Measurements from ENCODE around the gene DTNBP1.

The DTNBP1 gene

GRCh38 chr6:15586503-15586902 lies 76.3 kb downstream of the DTNBP1 start:
- DNase-seq = no peak

DNA sequence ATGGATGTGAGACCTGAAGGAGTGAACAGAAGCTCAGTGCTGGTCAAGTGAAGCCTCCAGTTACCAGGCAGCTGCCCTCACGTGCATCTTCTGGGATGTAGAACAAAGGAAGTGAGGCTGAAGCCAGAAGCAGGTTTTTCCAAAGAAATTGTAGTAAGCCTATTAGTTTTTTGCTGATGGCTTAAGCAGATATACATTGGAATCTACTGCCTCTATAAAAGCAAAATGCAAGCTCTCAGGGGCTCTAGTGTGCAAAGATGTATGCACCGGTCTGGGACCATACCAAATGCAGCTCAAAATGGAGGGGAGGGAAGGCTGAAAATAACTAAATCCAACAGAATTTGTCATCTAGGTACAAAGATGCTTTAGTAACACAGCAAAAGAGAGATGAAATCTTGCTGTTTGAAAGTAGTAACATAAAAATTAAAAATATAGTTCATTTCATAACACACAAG lies 77.0 kb downstream of the DTNBP1 start:
- DNase-seq = no peak

- DNase-seq = no peak
Observed at GRCh38 chr6:15582499-15582898, 80.3 kb downstream of the DTNBP1 start.

DNA sequence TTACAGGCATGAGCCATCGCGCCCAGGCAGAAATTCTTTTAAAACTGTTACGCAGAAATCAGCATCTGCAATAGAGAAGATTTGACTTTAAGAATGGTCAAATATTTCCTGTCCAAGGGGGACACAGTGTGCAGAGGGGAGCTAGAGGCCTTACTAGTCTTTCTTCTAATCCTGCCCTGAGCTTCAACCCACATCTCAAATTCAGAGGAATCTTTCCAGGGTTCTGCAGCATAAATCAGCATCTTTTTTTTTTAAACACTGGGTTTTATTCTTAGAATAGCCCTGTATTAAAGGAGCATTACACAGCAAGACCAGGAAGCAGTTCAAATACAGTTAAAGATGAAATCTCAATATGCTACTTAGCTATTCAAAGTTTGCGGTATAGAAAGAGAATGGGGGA lies 81.1 kb downstream of the DTNBP1 start:
- no peak for DNase-seq

- DNase-seq = no peak
Observed at GRCh38 chr6:15580326-15580725, 82.5 kb downstream of the DTNBP1 start.

- DNase-seq = no peak
Observed at GRCh38 chr6:15578716-15579391, 84.0 kb downstream of the DTNBP1 start.

DNA sequence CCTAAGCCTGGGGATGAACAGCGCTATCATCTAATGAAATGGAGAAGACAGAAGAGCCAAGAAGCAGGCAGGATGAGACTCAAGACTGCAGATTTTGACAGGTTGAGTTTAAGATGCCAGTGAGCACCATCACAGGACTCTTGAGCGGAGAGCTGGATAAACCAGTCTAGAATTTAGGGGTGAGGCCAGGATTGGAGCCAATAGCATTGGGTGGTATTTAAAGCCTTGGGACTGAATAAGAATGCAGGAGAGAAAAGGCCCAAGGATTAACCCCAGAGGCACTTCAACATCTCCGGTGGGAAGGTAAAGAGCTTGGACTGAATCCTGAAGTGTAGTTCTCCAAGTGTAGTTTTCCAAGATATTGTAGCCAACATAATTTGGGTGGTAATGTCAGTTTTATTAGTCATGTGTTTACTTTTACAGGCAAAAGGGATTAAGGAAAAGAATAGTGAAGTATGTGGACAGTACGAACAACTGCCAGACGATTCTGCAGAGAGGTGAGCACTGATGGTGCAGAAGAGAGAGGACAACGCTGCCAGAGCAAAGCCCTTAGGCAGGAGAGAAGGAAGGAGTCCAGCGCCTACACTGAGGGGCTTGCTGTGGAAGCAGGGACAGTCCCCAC lies 85.2 kb downstream of the DTNBP1 start:
- DNase-seq = no peak

DNA sequence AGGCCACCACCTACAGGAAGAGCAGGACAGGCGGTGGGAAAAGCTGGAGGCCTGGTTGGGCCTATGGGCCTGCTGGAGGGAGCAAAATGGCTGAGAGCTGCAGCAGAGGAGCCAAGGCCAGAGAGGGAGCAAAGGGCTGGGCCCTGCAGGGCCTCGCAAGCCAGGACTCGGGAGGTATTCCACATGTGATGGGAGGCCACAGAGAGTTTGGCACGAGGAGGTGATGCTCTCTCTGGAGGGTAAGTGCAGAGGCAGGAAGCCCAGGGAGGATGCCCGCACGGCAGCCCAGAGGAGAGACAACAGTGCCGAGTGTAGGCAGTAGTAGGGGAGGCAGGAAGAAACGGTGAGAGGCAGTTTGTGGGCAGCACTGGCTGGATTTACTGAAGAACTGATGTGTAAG lies 85.7 kb downstream of the DTNBP1 start:
- no peak for DNase-seq

GRCh38 chr6:15575357-15576033 lies 87.3 kb downstream of the DTNBP1 start:
- DNase-seq = no peak

GRCh38 chr6:15574486-15574885 lies 88.3 kb downstream of the DTNBP1 start:
- no peak for DNase-seq

DNA sequence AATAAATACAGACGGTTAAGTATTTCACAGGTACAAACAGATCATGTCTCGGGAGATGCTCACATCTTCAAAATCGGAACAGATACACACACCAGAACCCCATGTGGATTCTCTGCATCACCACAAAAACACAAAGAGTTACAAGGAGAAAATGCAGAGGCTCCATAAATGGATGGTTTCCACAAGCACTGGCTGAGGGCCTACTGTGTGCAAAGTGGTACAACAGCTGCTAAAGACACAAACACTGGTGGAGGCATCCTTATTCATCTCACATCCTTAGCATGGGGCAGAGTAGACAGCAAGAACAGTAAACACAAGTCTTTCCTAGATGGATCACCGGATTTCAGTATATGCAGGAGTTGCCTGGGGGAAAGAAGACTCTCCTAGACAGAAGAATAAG lies 88.8 kb downstream of the DTNBP1 start:
- no peak for DNase-seq

DNA sequence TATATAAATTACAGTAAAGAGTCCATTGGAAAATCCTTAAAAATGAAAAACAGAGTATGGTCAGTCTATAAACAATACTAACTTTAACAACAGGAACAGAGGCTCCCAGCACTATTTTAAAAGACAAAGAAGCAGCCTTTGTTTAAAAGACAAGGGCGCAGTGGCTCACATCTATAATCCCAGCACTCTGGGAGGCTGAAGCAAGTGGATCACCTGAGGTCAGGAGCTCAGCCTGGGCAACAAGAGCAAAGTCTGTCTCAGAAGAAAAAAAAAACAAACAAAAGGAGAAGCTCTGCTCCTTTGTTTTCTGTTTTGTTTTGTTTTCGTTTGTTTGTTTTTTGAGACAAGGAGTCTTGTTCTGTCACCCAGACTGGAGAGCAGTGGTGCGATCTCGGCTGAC lies 89.4 kb downstream of the DTNBP1 start:
- no peak for DNase-seq

- no peak for DNase-seq
Observed at GRCh38 chr6:15572296-15573016, 90.4 kb downstream of the DTNBP1 start.

GRCh38 chr6:15570171-15570570 lies 92.7 kb downstream of the DTNBP1 start:
- no peak for DNase-seq

DNA sequence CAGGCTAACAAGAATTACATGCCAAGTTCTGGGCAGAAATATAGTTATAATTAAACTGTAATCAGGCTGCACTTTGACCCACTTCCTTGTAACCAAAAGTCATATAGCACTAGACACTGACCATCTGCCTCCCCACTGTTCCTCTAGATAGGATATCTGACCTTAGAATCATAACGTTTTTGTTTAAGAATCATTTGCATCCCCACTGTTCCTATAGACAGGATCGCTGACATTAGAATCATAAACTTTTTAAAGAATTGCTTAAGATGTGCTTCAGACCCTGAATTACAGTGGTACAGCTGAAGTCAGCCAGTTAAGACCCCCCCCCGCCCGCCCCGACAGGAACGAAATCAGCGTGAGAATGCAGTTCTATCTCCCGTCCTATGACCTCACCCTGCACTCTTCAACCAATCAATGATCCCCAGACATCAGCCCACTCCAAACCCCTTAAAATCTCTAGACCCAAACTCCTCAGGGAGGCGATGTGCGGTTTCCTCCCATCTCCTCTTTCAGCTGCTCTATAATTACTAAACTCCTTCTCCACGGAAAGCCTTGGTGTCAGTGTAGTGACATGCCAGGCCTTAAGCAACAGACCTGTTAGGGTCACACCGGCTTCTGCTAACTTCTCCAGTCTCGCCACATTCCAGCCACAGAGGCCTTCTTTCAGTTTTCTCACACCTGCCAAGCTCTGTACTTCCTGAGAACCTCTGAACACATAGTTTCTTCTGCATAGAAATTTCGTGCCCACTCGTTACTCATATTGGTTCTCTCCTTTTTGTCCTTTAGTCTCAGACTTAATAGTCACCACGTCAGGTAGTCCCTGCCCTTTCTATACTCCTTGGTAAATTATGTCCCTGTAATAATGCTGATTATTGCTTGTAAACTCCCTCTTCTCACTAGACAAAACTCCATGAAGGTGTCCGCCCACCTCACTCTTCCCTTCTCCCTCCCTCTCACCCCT lies 93.5 kb downstream of the DTNBP1 start:
- DNase-seq = no peak

GRCh38 chr6:15562977-15563376 lies 99.9 kb downstream of the DTNBP1 start:
- no peak for DNase-seq

GRCh38 chr6:15561447-15562199 lies 101.2 kb downstream of the DTNBP1 start:
- DNase-seq = no peak

GRCh38 chr6:15560713-15561112 lies 102.1 kb downstream of the DTNBP1 start:
- no peak for DNase-seq

GRCh38 chr6:15557174-15557573 lies 105.7 kb downstream of the DTNBP1 start:
- no peak for DNase-seq

DNA sequence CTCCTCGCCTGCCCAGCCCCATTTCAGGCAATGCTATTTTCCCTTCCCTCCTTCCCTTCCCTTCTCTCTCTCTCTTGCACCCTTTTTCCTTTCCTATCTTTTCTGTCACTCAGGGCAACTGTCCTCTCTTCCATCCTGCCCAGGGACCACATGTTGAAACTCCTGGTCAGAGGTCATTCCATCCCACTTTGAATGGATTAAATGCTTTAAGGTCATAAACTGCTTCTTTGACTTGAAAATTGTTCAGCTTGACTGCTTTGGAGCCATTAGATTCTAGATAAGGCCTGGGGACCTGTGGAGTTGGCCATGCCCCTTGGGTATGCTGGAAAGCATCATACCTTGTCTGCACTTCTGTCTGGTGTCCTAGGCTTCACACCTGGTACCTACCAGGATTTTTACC lies 106.1 kb downstream of the DTNBP1 start:
- no peak for DNase-seq

Measured in NCI-H1105 treated with DMSO at 0.1 percent for 48 hours (cell line).